ENCODE measurements around the gene VANGL1.
A peak's percentile ranks its signal among the peaks of the same experiment; 100 is the strongest.

The VANGL1 gene

DNA sequence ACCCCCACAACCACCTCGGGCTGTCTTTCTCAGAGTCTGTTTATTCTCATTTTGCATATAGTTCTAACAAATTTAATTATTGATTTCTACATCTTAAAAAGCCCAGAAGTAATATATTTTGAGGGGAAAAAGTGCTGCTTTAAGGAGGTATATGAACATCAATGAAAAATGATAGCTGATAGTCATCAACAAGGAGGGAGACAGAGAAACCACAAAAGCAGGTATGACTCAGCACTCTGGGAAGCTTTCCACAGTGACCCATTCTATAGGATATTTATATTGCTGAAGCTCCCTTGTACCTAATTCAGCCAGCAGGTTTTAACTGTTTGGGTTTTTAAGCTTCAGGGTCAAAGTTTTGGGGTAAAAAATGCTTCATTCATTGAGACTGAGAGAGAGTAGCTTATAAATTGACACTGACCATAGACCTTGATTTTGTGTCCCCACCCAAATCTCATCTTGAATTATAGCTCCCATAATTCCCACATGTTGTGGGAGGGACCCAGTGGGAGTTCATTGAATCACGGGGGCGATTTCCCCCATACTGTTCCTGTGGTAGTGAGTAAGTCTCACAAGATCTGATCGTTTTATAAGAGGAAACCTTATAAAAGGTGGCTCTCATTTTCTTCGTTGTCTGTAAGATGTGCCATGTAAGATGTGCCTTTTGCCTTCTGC is 27.4 kb downstream of the VANGL1 start:
- no peak for DNase-seq

DNA sequence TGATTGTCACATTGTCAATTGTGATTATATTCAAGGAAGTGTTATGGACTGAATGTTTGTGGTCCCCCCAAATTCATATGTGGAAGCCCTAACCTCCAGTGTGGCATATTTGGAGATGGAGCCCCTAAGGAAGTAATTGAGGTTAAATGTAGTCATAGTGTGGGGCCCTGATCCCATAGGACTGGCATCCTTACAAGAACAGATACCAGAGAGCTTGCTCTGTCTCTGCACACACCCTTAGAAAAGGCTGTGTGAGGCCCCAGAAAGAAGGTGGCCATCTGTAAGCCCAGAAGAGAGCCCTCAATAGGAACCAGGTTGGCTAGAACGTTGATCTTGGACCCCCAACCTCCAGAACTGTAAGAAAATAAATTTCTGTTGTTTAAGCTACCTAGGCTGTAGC is 28.1 kb downstream of the VANGL1 start:
- DNase-seq: no peak

DNA sequence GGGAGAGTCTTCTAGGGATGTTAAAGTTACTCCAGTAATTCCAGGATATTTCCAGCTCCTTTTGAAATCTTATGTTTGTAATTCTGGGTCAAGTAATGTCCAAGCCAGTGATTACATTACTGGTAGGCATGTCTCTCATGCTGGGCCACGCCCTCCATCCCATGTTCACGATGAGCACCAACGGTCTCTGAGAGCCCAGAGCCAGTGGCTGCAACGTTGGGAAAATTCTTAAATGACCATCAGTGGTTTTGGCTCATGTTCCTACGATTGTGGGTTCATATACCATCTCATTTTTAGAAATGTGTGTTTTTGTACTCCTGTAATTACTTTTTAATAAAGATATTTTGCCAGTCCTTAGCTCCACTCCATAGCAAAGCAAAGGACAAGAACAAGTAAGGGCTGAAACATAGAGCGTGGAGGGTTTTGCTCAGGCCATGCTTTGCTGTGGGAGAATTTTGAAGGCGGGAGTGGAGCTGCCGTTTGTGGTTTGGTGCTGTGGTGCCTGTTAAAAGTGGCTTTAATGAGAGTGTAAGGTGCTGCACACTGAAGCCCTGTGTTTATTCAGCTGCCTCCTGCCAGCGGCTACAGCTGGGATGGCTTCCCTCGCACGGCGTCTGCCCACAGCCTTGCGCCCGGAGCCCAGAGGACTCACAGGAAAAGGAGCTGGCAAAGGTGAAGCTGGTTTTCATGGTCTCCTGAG is 28.9 kb downstream of the VANGL1 start:
- no peak for DNase-seq

DNA sequence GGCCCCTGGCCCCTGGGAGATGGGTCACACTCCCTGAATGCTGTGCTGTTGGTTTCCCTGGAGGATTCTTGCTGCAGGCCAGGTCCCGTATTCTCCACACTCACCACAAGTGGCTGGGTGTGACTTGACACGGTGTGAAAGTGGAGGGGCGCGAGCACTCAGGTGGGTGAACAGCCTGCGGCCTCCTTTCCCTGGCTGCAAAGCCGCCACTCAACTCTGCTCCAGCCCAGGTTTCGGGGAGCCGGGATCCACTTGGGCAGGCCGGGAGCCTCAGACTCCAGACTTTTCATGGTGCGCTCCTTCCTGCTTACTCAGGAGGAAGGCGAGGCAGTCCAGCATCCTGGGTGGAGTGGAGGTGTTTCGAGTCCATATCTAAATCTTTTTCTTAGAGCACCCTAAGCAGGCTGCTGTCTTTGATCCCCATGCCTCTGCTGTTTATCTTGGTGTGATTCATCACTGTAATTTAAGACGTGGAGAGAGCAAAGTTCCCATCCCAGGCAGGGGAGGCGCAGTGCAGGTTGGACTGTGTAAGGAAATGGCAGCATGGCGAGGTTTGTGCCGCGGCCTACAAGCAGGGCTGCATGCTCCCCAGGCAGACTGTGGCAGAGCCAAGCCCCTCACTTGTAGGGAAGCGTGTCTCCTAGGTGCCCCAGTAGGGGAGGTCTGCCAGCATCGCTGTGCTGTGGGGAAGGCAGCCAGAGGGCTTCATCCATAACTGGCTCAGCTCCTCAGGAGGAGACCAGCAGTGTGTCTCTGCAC is 29.6 kb downstream of the VANGL1 start:
- peak in 2 of 14 donors; percentile 22 to 52 for DNase-seq

DNA sequence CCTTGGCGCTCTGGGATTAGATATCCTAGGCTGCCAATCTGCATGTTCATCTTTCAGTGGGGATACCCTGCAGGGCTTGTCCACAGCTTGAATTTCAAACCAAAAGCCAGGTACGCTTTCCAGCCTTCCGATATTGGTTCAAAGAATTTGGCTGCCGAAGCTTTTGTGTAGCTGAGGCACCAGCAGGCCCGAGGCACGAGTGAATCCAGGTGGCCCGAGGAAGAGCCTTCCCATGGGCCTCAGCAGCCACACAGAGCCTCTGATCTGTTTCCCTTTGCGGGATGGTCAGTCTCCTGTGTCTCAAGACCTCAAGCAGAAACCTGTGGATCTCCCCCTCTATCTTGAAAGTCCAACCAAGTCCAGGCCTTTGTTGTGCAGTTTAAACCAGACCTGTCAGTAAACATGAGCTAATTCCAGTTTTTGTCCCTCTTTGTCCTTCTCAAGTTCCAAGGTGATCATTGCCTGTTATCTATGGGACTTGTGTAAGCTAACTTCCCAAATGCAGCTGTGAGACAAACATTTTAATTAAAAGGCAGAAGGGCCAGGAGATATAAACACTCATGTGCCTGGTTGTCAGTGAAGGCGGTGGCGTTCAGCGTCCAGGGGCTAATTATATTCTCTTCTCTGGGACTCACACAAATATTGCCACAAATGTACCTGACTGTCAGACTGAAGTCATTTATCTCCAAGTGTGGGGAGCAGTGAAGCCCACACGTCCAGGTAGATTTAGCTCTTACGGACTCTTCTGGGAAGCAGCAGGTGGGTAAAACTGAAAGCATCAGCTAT is 30.6 kb downstream of the VANGL1 start:
- DNase-seq: no peak

DNA sequence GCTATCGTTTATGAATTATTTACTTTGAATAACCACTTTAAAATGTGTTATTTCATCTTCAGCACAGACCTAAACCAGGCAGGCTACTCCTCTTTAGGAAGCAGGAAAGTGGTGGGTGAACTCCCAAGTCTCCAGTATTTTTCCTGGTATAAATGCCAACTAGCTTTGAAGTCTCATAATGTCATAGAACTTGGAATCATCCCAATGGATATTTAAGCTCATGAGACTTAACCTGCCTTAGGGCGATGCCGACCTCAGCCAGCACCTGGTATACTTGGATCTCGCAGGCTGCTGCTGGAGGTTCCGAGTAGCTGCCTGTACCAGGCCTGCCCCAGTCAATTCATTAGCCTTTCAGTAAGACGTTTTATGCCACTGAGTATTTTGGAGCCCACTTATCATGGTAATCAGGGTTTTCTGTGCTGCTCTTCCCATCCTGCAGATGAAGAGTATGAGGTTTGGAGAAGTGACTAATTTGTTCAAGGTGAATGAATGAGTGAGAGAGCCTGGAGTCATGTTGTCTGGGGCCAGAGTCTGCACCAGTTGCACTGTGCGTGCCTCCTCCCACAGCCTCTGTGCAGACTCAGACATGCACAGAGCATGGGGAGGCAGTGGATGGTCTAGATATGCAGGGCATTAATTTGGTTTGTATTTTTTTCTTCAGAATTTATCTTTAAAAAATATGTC is 34.9 kb downstream of the VANGL1 start:
- no peak for DNase-seq

DNA sequence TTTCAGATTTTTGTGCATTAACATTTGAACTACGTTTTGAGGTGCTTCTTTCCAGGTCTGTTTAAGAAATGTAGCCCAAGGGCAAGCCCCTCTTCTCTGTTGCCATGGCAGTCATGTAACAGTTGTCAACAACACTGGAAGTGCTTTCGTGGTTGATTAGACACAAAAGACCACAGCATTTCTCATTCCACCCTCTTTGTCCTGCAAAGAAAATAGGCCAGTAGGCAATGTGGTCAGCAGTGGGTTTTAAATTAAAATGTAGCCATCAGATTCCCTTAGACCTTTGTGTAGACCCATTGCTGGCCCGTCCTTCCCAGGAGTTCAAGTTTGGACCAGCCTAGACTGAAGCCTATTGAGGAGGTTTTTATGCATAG is 35.4 kb downstream of the VANGL1 start:
- DNase-seq: no peak

DNA sequence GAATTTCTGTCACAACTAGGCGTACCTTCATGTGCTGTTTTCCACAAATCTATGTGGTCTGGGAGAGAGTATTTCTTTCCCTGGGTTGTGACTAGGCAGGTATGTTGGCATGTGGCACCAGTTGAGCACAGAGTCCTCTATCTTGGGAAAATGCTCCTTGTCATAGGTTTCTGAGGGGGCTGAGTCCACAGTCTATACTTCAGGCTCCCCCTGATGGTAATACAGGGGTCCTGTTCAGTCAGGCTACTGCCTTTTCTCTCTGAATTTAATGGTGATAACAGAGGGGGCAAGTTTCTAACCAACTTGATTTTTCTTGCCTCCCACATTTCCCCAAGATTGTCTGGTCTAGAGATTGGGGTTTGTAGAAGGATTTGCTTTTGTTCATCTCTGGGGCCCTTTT is 35.8 kb downstream of the VANGL1 start:
- DNase-seq: no peak

DNA sequence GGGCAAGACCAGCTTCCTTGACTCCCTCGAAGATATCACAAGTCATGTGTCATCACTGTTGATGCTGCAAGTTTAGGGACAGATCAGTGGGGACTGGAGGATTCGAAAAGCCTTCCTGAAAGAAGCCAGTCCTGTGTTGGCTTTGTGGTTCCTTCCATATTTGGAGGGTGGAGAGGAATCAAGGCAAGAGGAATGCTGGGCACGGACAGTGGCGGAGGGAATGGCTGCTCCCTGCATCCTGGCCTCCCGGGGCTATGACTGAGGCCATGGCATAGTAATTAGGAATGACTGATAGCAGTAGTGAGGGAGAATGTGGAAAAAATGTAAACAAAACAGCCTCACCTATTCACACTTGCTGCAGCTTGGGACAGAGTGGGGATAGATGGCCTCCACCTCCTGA is 36.4 kb downstream of the VANGL1 start:
- DNase-seq: no peak

DNA sequence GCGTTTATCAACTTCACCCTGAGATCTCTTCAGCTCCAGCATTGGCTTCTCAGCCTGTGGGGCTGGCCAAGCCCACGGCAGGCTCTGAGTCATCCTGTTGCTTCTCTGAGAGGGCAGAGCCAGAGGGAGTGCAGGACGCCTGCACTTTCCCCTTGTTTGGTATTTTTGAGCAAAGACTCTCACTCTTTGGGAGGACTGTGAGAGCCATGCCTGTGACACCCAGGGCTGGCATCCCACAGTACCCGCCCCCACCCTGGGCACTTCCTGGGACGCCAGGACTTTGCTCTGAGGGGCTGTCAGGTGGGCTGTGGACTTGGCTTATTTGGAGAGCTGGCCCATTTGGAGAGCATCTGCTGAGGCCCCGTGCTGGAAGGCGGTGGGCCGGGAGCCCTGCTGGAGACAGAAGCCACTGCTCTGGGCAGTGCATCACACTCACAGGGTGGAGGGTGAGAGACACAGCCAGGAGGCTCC is 37.4 kb downstream of the VANGL1 start:
- DNase-seq: peak in 2 of 14 donors; percentile 22 to 24

DNA sequence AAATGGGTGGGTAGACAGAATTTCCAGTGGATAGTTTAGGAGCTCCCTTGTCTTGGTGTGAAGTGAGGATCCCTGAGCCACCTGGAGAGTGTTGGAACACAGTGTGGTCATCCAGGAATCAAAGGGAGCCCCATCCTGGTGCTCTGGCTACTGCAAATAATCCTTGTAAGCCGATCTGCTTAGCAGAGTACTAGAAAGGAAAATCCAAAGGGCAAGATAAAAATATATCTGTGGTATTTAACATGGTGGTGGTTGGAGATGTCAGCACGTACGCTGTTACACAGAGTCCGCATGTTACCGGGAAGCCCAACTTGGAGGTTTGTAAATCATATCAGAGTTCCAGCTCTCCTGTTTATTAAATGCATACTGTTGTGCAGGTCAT is 39.0 kb downstream of the VANGL1 start:
- DNase-seq: no peak

DNA sequence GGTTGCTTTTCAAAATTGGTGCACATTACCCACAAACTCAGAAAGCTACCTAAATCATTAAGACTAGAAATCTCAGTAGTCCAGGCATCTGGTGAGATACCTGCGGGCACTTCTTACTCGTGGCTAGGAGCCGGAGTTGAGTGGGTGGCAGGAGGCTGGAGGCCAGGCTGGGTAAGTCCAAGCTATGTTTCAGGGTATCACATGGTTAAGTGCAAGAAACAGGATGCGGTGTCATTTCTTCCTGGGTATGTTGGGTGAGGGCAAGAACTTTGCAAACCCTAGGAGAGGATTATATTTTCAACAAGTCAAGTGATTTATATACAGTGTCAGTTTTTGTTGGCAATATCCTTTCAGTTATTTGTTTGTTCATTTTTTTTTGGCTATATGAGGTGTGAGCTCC is 41.0 kb downstream of the VANGL1 start:
- DNase-seq: no peak

DNA sequence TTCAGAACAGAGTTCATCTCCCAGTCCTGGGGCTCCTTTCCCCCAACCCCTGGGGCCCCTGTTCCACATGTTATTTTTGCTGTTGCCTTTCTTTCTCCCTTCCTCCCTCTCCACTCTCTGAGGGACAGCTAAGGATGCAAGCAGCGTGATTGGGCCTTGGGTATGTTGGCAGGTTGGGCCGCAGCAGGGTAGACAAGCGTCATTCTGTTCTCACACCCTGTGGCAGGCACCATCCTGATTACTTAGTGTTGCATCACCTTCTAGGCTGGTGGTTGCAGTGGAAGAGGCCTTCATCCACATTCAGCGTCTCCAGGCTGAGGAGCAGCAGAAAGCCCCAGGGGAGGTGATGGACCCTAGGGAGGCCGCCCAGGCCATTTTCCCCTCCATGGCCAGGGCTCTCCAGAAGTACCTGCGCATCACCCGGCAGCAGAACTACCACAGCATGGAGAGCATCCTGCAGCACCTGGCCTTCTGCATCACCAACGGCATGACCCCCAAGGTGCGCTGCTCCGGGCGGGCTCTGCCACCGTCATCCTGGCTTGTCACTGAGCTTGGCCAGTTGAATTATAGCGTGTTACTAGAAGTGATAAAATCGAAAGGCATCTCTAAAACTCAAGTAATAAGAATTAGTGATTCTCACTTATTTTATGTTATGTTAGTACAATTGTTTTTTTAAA is 43.4 kb downstream of the VANGL1 start:
- DNase-seq: no peak

DNA sequence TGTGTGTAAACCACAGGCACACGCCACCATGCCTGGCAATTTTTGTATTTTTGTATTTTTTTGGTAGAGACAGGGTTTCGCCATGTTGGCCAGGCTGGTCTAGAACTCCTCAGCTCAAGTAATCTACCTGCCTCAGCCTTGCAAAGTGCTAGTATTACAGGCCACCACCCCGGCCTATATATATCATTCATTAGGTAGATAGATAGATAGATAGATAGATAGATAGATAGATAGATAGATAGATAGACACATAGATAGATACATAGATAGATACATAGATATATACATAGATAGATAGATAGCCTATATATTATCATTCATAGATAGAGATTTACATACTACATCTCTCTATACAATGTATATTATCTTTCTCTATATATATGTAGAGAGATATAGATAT is 46.0 kb downstream of the VANGL1 start:
- no peak for DNase-seq

DNA sequence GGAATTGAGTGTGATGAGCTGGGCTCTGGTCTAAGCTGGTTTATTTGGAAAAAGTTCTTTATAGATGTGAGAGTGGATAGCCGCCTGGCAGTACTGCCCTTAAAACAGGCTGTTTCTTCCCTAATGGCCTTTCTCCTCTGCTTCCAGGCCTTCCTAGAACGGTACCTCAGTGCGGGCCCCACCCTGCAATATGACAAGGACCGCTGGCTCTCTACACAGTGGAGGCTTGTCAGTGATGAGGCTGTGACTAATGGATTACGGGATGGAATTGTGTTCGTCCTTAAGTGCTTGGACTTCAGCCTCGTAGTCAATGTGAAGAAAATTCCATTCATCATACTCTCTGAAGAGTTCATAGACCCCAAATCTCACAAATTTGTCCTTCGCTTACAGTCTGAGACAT is 49.2 kb downstream of the VANGL1 start:
- DNase-seq: no peak

DNA sequence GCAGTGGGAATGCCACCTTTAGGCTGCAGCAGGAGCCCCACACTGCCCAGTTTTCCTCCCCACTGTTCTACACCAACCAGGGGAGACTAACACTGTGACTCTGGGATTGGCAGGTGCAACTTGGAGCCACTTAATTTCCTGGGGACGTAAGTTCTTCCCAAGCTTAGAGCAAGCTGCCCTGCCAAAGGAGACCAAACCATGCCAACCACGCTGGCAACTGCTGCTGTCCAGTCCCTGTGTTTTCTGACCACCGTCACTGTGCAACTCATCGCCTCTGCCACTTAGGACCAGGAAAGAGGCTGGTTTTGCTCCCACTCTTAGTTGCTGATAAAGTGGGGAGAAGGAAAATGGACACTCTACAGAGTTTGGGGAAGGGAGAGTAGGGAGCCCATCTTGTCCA is 50.5 kb downstream of the VANGL1 start:
- no peak for DNase-seq

DNA sequence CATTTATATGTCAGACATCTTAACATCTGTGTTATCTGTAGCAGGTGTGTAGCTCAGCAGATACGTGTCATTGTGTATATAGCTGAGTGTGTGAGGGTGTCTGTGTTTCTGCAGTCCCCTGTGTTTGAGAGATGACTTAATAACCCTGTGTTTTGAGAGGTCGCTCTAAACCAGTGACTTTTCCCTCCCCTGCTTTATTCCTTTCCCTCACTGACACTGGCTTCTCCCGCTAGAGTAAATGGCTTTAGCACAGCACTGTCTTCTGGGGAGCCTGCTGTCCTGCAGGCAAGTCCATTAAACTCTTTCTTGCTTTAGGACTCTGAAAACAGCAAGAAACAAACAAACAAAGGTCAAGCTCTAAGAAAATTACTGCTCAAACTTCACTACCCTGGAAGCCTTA is 53.0 kb downstream of the VANGL1 start:
- no peak for DNase-seq

DNA sequence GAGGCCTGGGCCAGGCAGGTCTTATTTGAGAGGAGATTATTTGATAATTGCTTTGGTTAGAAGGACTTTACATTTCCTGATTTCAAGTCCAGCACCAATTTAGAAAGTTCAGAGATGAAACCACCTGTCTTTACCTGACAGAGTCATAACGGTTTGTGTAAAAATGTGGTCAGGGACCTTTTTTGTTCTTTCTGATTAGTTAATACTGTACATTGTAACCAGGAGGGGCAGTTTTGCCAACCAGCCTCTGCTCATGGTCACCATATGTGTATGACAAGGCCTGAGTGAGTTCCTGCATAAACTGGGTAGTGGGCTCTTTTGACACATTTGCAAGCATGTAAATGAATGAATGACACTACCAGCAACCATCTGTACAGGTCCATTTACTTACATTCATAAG is 55.8 kb downstream of the VANGL1 start:
- DNase-seq: no peak

DNA sequence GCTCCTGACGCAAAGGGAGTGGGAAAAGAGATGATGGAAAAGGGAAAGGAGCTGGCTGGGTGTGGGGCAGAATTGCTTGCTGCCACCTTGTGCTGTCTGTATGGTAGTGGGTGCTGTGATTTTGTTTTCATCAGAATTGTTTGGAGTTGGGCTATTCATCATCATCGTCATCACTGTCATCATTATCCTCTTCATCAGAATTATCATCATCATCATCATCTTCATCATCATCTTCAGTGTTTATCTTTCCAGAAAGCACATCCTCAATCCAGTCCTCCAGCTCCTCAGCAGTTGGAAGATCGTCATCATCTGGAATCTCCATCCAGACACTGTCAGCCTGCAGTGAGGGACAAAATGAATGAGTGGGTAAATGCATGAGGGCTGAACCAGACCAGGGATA is 59.3 kb downstream of the VANGL1 start:
- no peak for DNase-seq

DNA sequence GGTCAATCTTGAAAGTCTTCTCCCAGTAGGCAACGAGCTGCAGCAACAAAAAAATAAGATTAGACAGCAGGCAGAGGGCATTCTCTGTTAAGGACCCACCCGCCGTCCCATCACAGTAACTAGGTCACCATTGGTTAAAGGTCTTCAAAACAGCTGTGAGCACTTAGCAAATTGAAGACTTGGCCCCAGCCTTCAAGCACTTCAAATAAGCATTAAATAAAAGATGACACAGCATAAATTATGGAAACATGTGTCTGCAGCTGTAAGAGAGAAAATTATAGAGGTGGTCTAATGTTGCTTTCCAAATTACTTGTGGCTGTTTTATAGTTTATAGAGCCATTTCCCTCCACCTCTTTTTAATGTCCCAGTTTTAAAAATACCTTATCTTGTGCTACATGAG is 61.2 kb downstream of the VANGL1 start:
- no peak for DNase-seq

DNA sequence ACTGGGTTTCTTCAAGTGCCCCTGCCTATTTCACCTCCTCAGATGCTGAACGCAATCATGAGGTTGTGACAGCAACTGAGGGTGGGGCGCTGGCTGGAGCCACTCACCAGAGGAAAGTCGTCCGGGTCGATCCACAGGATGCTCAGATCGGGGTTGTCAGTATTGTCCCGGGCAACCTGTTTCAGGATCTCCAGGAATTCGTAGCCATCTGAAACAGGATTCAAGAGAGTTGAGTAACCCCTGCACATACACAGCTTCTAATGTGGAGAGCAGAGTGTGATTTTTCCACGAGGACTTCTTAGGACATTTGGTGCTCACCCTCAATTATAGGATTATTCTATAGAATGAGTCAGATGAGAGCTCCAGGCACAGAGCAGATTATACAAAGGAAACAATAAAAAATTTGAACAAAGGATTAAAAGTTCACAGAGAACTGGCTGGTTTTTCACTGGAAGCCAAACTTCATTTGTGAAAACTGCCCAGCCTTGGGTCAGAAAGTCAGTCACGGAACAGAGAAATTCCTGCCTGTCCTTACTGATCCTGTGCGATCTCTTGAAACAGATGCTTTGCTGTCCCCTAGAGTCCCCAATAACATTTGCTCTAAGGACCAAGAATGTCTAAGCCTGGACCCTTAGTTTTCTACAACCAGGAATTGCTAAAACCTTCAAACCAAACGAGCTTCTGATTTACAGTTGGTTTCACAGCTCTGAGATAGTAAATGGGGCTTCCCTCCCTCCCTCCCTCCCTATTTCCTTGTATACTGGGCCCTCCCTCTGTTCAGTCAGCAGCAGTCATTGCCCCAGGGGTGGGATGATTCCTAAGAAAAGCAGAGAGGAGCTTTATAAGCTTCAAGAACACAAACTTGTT is 63.5 kb downstream of the VANGL1 start:
- no peak for DNase-seq

All from C1 segment of cervical spinal cord (tissue), 14 donors.